MG63 (cell line): ENCODE measurements around the gene FNIP2. TPM values are rescaled to one million over a fixed set of nuclear protein-coding genes. Genes with fewer than 3 reads are reported as not detected.
"Not testable (repeated sequence)": the region's sequence is repeated elsewhere in the genome, so short reads cannot be mapped to it uniquely, and the experiment has no call there.

ENCODE experiments used
- DNase-seq: peaks from one replicate; pipeline ENCODE4 v3.0.0-alpha.2; 2020
- H3K27me3 ChIP-seq: fragments of 250-450 bp; sonication (Bioruptor Pico); 2 replicates; pipeline ENCODE4 v1.5.1; 2020; ENCODE audit warnings: mild to moderate bottlenecking, moderate library complexity
- H3K36me3 ChIP-seq: fragments of 250-450 bp; sonication (Bioruptor Pico); 2 replicates; pipeline ENCODE4 v1.5.1; 2020; ENCODE audit warnings: mild to moderate bottlenecking, moderate library complexity
- H3K4me3 ChIP-seq: fragments of 250-450 bp; sonication (Bioruptor Pico); 2 replicates; pipeline ENCODE4 v1.5.1; 2020; ENCODE audit warnings: mild to moderate bottlenecking, moderate library complexity
- H3K9me3 ChIP-seq: fragments of 250-450 bp; sonication (Bioruptor Pico); 2 replicates; pipeline ENCODE4 v1.5.1; 2020; ENCODE audit warnings: mild to moderate bottlenecking, moderate library complexity
- total RNA-seq: library from RNA; depleted of rRNA; stranded (reverse); fragments of >200 nt; shearing (Covaris generic); gene quantifications from 2 replicates; pipeline ENCODE4 v1.2.3, GENCODE V29; 2014; ENCODE audit warnings: low replicate concordance

FNIP2 gene
- total RNA-seq, 1 experiment from 2014 or later: 11.1 TPM

- DNase-seq: no peak
- H3K36me3 ChIP-seq: peaks cover 12% of the 10 kb centered on the region
- H3K9me3 ChIP-seq: no peaks in the 10 kb centered on the region
- no peak overlapping the region for H3K4me3 ChIP-seq
- H3K27me3 ChIP-seq: no peaks in the 10 kb centered on the region
Observed at GRCh38 chr4:158861281-158861680, 92.5 kb downstream of the FNIP2 start.

GRCh38 chr4:158861766-158862165 is 92.9 kb downstream of the FNIP2 start:
- H3K36me3 ChIP-seq: peaks cover 12% of the 10 kb centered on the region
- H3K27me3 ChIP-seq: no peaks in the 10 kb centered on the region
- H3K4me3 ChIP-seq: no peak overlapping the region
- H3K9me3 ChIP-seq: no peaks in the 10 kb centered on the region
- no peak for DNase-seq

- no peaks in the 10 kb centered on the region for H3K27me3 ChIP-seq
- no peak for DNase-seq
- H3K4me3 ChIP-seq: no peak overlapping the region
- peaks cover 12% of the 10 kb centered on the region for H3K36me3 ChIP-seq
- no peaks in the 10 kb centered on the region for H3K9me3 ChIP-seq
Observed at GRCh38 chr4:158863296-158863695, 94.5 kb downstream of the FNIP2 start.

DNA sequence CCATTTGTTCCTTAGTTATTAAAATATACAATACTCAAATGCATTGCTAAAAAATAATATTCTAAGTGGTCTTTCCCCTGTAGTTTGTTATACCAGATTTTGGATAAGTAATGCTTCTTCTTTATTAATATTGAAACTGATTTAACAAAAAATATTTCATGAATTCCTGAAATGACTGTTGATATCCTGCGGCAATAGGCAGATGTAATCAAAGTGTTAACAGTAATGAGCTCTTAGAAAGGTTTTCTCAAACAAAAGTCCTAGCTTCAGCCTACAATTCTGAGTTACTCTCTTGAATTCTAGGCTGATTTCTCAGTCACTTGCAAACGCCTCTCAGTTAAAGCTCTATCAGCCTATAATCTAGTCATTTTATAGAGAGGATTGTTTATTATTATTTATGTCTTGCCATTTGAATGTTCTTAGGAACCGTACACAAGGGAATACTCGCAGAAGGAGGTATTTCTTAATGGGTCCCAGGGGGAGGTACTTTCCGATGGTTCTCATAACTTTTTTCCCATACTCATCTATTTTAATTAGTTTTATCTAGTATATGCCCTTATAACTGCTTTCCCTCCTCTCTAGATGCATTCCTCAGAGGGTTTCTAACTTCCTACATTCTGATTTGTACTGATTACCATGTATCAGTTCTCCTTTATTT is 96.8 kb downstream of the FNIP2 start:
- H3K27me3 ChIP-seq: no peaks in the 10 kb centered on the region
- H3K36me3 ChIP-seq: peaks cover 2% of the 10 kb centered on the region
- H3K4me3 ChIP-seq: no peak overlapping the region
- no peak for DNase-seq
- H3K9me3 ChIP-seq: no peaks in the 10 kb centered on the region

DNA sequence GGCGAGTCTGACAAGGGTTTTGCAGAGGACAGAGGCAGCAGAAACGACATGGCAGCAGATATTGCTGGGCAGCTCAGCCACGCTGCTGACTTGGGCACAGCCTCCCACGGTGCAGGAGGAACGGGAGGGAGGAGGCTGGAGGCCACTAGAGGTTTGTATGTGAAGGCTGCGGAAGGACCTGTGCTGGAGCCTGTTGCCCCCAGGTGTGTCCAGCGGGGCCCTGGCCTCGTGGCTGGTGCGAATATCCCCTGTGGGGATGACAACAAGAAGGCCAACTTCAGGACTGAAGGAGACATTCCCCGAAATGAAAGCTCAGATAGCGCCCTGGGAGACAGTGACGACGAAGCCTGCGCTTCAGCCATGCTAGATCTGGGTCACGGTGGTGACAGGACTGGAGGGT is 100.2 kb downstream of the FNIP2 start:
- Histone ChIP-seq H3K4me3 (no peak overlapping the region), H3K36me3 (no peaks in the 10 kb centered on the region), H3K27me3 (no peaks in the 10 kb centered on the region), H3K9me3 (no peaks in the 10 kb centered on the region)
- no peak for DNase-seq

GRCh38 chr4:158869761-158870160 is 100.9 kb downstream of the FNIP2 start:
- no peaks in the 10 kb centered on the region for H3K9me3 ChIP-seq

DNA sequence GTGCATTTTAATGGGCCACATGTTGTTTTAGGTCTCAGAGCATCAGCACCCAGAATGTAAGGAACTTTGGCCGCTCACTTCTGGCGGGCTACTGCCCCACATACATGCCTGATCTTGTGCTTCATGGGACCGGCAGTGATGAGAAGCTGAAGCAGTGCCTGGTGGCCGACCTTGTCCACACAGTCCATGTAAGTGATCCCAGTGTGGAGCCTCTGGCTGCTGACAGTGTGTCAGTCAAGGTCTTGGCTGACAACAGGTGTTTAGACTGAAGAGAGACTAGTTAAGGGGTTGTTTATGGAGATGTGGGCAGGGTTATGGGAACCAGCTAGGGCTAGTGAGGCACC is 101.4 kb downstream of the FNIP2 start:
- no peak overlapping the region for H3K4me3 ChIP-seq
- no peaks in the 10 kb centered on the region for H3K27me3 ChIP-seq
- H3K9me3 ChIP-seq: no peaks in the 10 kb centered on the region
- H3K36me3 ChIP-seq: no peaks in the 10 kb centered on the region
- no peak for DNase-seq

More at GRCh38 chr4:158869761-158870160, 100.9 kb downstream of the FNIP2 start:
- no peaks in the 10 kb centered on the region for H3K27me3 ChIP-seq
- H3K36me3 ChIP-seq: no peaks in the 10 kb centered on the region
- H3K4me3 ChIP-seq: no peak overlapping the region
- no peak for DNase-seq

DNA sequence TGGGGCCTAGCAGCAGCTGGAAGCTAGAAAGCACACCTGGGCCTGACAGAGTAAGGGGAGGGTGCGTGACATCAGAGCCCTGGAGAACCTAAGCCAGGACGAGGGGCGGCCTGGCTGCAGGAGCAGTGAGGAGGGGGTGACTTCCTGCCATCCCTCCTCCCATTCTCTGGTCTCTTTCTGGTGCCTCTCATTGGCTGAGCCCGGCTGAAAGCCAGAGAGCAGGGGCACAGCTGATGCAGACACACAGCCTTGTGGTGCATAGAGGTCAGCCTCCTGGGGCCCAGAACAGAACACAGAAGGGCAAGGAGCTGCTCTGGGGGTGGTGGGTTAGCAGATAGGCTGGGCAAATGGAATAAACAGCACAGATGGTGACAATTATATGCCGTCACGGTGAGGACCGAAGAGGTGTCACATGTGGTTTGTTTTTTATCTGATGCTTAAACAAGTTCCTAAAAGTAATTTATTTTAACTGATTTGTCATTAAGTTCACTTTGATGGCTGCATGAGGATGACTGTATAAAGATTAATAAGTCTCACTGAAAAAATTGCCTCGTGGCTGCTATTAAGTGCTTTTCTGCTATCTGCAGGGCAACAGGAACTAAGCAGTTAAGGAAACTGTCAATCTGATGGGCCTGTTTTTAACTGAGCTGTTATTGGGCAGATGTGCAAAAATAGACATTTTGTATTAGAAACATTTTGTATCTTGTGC is 102.0 kb downstream of the FNIP2 start:
- DNase-seq: no peak
- Histone ChIP-seq H3K36me3 (no peaks in the 10 kb centered on the region; the same call in 1 of the 2 replicates), H3K4me3 (no peak overlapping the region), H3K9me3 (no peaks in the 10 kb centered on the region), H3K27me3 (no peaks in the 10 kb centered on the region)

- H3K9me3 ChIP-seq: no peaks in the 10 kb centered on the region
- no peaks in the 10 kb centered on the region for H3K27me3 ChIP-seq
- H3K4me3 ChIP-seq: no peak overlapping the region
- H3K36me3 ChIP-seq: no peaks in the 10 kb centered on the region; the same call in 1 of the 2 replicates
- no peak for DNase-seq
Observed at GRCh38 chr4:158871335-158871724, 102.5 kb downstream of the FNIP2 start.

- Histone ChIP-seq H3K4me3 (no peak overlapping the region), H3K36me3 (peaks cover 3% of the 10 kb centered on the region), H3K27me3 (no peaks in the 10 kb centered on the region), H3K9me3 (no peaks in the 10 kb centered on the region)
- DNase-seq: peak; percentile 72
Observed at GRCh38 chr4:158873795-158874401, 105.1 kb downstream of the FNIP2 start.

DNA sequence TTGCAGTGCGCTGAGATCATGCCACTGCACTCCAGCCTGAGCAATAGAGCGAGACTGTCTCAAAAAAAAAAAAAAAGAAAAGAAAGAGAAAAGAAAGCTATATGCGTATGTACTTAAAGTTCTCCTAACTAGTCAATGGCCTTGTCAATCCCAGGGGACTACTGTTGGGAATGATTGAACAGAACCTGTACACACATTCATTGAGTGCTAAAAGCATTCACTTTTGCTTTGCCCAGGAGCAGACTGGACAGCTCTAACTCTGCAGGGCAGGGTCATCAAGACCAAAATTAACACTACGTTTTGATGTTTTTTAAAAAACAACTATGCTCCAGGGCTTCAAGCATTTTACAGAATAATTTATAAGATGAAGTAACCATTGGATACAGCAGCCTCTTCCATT is 106.2 kb downstream of the FNIP2 start:
- Histone ChIP-seq H3K9me3 (no peaks in the 10 kb centered on the region), H3K4me3 (no peak overlapping the region), H3K27me3 (no peaks in the 10 kb centered on the region), H3K36me3 (peaks cover 6% of the 10 kb centered on the region)
- DNase-seq: no peak

DNA sequence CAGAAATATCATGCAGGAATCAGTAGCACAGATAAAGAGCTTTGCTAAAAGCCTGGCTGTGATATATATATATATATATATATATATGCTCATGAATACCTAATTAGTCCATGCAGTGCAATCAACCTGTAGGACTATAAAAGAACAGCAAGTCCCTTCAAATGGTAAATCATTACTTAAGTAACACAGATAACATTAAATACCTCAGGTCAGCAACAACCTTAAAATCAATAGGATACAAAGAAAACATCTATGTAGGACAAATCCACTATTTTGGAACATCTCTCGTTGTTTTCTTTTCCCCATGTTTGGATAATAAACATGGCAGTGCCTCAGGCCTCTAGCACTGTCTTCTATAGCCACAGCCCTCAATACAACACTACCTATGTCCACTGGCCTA is 106.6 kb downstream of the FNIP2 start:
- H3K4me3 ChIP-seq: no peak overlapping the region
- H3K36me3 ChIP-seq: peaks cover 6% of the 10 kb centered on the region
- H3K9me3 ChIP-seq: no peaks in the 10 kb centered on the region
- no peak for DNase-seq
- no peaks in the 10 kb centered on the region for H3K27me3 ChIP-seq

DNA sequence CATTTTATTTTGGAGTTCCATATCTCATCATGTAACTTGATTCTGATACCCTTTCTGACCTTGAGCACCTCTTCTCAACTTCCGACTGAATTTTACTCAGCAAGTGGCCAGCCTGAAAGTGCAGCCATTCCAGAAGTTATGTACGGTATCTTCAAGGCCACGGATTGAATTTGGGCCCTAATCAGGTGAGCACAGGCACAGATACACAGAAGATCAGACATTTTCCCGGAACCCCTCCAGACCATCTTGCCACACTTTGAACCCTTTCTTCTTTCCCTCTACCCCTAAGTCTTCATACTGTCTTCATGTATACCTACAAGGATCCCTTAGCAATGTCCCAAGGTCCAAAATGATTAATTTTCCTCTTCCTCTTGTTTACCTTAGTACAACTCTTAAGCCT is 108.2 kb downstream of the FNIP2 start:
- Histone ChIP-seq H3K9me3 (no peaks in the 10 kb centered on the region), H3K4me3 (no peak overlapping the region), H3K36me3 (peaks cover 6% of the 10 kb centered on the region), H3K27me3 (no peaks in the 10 kb centered on the region)
- DNase-seq: no peak

DNA sequence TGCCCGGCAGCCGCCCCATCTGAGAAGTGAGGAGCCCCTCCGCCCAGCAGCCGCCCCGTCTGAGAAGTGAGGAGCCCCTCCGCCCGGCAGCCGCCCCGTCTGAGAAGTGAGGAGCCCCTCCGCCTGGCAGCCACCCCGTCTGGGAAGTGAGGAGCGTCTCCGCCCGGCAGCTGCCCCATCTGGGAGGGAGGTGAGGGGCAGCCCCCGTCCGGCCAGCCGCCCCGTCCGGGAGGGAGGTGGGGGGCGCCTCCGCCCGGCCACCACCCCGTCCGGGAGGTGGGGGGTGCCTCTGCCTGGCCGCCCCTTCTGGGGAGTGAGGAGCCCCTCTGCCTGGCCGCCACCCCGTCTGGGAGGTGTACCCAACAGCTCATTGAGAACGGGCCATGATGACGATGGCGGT is 113.3 kb downstream of the FNIP2 start:
- not testable (repeated sequence) for H3K9me3 ChIP-seq, H3K36me3 ChIP-seq, H3K4me3 ChIP-seq, H3K27me3 ChIP-seq, DNase-seq

- peak; percentile 15 for DNase-seq
- Histone ChIP-seq H3K36me3 (peaks cover 2% of the 10 kb centered on the region; the same call in 1 of the 2 replicates), H3K9me3 (no peaks in the 10 kb centered on the region), H3K27me3 (no peaks in the 10 kb centered on the region), H3K4me3 (no peak overlapping the region)
Observed at GRCh38 chr4:158884280-158884679, 115.5 kb downstream of the FNIP2 start.

- H3K9me3 ChIP-seq: no peaks in the 10 kb centered on the region
- no peaks in the 10 kb centered on the region; the same call in 1 of the 2 replicates for H3K36me3 ChIP-seq
- no peak for DNase-seq
- H3K4me3 ChIP-seq: no peak overlapping the region
- H3K27me3 ChIP-seq: no peaks in the 10 kb centered on the region
Observed at GRCh38 chr4:158885564-158885963, 116.7 kb downstream of the FNIP2 start.

DNA sequence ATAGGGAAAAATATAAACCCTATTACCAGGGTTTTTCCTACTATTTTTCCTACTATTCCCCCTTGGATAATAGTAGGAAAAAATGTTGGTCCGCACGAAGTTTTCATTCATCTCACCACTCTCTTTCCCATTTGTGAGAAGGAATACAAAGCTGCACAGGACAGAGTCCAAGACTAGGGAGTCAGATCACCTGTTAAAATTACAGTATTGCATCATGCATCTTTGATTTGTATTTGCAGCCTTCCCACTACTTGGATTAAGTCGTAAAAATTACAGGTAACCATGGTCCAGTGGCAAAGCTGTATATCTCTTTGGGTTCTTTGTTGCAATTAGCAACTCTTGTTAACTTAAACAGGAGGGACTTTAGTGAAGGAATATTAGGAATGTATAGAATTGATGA is 121.5 kb downstream of the FNIP2 start:
- H3K27me3 ChIP-seq: no peaks in the 10 kb centered on the region
- H3K9me3 ChIP-seq: no peaks in the 10 kb centered on the region
- H3K4me3 ChIP-seq: no peak overlapping the region
- no peak for DNase-seq
- H3K36me3 ChIP-seq: no peaks in the 10 kb centered on the region; the same call in none of the 2 replicates

- no peaks in the 10 kb centered on the region; the same call in 1 of the 2 replicates for H3K36me3 ChIP-seq
- DNase-seq: no peak
- no peaks in the 10 kb centered on the region for H3K9me3 ChIP-seq
- H3K4me3 ChIP-seq: no peak overlapping the region
- H3K27me3 ChIP-seq: no peaks in the 10 kb centered on the region
Observed at GRCh38 chr4:158891256-158891655, 122.4 kb downstream of the FNIP2 start.
